SH-SY5Y (cell line): ENCODE data around the gene ZDHHC22.

ENCODE experiments used
- GATA2 ChIP-seq: IDR thresholded peaks from 2 replicates; pipeline ENCODE4 v1.6.1; 2011; ENCODE audit warnings: mild to moderate bottlenecking, low read depth, low read length
- GATA3 ChIP-seq: IDR thresholded peaks from 2 replicates; pipeline ENCODE4 v1.6.1; 2011; ENCODE audit warnings: low read depth, mild to moderate bottlenecking, low read length, moderate library complexity

The ZDHHC22 gene

GRCh38 chr14:77107228-77107627 is 34.4 kb downstream of the ZDHHC22 start:
- TF ChIP-seq GATA3 (no peak), GATA2 (no peak)

- TF ChIP-seq GATA2 = no peak
- no peak for TF ChIP-seq GATA3
These were observed 34.9 kb downstream of the ZDHHC22 start for GRCh38 chr14:77106666-77107065.

- TF ChIP-seq GATA3 = no peak
- TF ChIP-seq GATA2 = no peak
These were observed 36.2 kb downstream of the ZDHHC22 start for GRCh38 chr14:77105145-77105939.

GRCh38 chr14:77104393-77104792 is 37.2 kb downstream of the ZDHHC22 start:
- TF ChIP-seq GATA3 = no peak
- TF ChIP-seq GATA2 = no peak

GRCh38 chr14:77103951-77104350 is 37.6 kb downstream of the ZDHHC22 start:
- TF ChIP-seq GATA2 (no peak), GATA3 (no peak)

- TF ChIP-seq GATA2 (no peak), GATA3 (no peak)
These were observed 38.1 kb downstream of the ZDHHC22 start for GRCh38 chr14:77103475-77103874.

GRCh38 chr14:77102154-77102553 is 39.4 kb downstream of the ZDHHC22 start:
- TF ChIP-seq GATA2 (no peak), GATA3 (no peak)

GRCh38 chr14:77100961-77101360 is 40.6 kb downstream of the ZDHHC22 start:
- TF ChIP-seq GATA3 (no peak), GATA2 (no peak)

GRCh38 chr14:77099425-77100167 is 42.0 kb downstream of the ZDHHC22 start:
- TF ChIP-seq GATA2 = no peak

GRCh38 chr14:77098529-77099353 is 42.9 kb downstream of the ZDHHC22 start:
- TF ChIP-seq GATA3 (no peak), GATA2 (no peak)

- TF ChIP-seq GATA2 = no peak
- no peak for TF ChIP-seq GATA3
These were observed 43.7 kb downstream of the ZDHHC22 start, which contains the start of gene CIPC for GRCh38 chr14:77097700-77098528. Gene CIPC (plus strand): TSS chr14:77098258. CDS start chr14:77105709, 7,451 bp downstream.

- TF ChIP-seq GATA2 (no peak), GATA3 (no peak)
These were observed 44.4 kb downstream of the ZDHHC22 start for GRCh38 chr14:77097006-77097699.
